GM19438 (cell line): Measurements from ENCODE around the gene PREX1.

Source experiments
- ATAC-seq: cut with Tn5 transposase; IDR thresholded peaks from one replicate; pipeline ENCODE4 v1.9.1; 2021; ENCODE audit warnings: low read depth; ENCODE audit not compliant: unreplicated experiment

The PREX1 gene

GRCh38 chr20:48687117-48687800 is 140.5 kb downstream of the PREX1 start:
- no peak for ATAC-seq

GRCh38 chr20:48686238-48687116 is 141.3 kb downstream of the PREX1 start:
- ATAC-seq, result no peak

GRCh38 chr20:48685300-48685699 is 142.5 kb downstream of the PREX1 start:
- no peak for ATAC-seq

GRCh38 chr20:48684501-48685041 is 143.2 kb downstream of the PREX1 start:
- ATAC-seq, result no peak

GRCh38 chr20:48683467-48684175 is 144.2 kb downstream of the PREX1 start:
- no peak for ATAC-seq

GRCh38 chr20:48682529-48683363 is 145.1 kb downstream of the PREX1 start:
- ATAC-seq, result no peak

- ATAC-seq, result no peak
Measured at GRCh38 chr20:48681873-48682426, 145.8 kb downstream of the PREX1 start.

GRCh38 chr20:48681201-48681872 is 146.5 kb downstream of the PREX1 start:
- ATAC-seq, result no peak

GRCh38 chr20:48680650-48681049 is 147.1 kb downstream of the PREX1 start:
- no peak for ATAC-seq

GRCh38 chr20:48679599-48679998 is 148.2 kb downstream of the PREX1 start:
- ATAC-seq, result no peak

- no peak for ATAC-seq
Measured at GRCh38 chr20:48679011-48679410, 148.8 kb downstream of the PREX1 start.

GRCh38 chr20:48678421-48678820 is 149.4 kb downstream of the PREX1 start:
- no peak for ATAC-seq

GRCh38 chr20:48676795-48677460 is 150.9 kb downstream of the PREX1 start:
- no peak for ATAC-seq

- ATAC-seq, result no peak
Measured at GRCh38 chr20:48676125-48676524, 151.7 kb downstream of the PREX1 start.

- no peak for ATAC-seq
Measured at GRCh38 chr20:48674461-48674860, 153.3 kb downstream of the PREX1 start.

GRCh38 chr20:48673507-48673906 is 154.3 kb downstream of the PREX1 start:
- ATAC-seq, result no peak

GRCh38 chr20:48672324-48672723 is 155.5 kb downstream of the PREX1 start:
- ATAC-seq, result no peak

- ATAC-seq, result no peak
Measured at GRCh38 chr20:48671141-48671540, 156.7 kb downstream of the PREX1 start.
